ENCODE measurements around the gene AGTR1.
"Not testable (repeated sequence)": the region's sequence is repeated elsewhere in the genome, so short reads cannot be mapped to it uniquely, and the experiment has no call there.

Gene AGTR1

DNA sequence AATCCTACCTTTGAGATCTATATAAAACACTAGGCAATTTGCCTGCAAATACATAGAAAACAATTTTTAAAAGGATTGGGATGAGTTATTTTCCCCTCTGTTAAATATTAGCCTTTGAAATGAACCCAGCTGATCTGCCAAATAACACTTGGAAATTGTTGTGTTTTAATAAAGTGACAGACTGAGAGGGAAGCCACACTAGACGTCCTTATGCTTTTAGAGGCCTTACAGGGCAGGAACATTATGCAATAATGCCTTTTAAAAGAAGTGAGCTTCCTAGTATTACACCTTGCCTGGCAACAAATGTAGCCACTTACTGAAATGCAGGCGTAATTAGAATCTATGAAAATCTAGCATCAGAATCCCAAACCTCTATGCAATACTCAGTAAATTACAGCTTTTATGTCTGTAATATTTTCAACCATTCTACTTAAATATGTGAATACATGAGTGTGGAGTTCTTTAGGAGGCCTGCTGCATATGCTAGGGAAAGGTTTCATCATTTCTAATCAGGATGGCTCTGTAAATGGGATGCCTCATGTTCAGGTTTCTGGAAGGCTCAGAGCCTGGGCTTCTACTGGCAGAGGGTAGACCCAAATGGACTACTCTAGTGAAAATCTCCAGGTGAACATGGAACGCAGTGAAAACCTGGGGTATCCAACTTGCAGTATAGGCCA, 20.3 kb downstream of the AGTR1 start:
- FAIRE-seq (no peak), DNase-seq (ENCODE audit: extremely low spot score, insufficient read length, low read depth) (no peak)

DNA sequence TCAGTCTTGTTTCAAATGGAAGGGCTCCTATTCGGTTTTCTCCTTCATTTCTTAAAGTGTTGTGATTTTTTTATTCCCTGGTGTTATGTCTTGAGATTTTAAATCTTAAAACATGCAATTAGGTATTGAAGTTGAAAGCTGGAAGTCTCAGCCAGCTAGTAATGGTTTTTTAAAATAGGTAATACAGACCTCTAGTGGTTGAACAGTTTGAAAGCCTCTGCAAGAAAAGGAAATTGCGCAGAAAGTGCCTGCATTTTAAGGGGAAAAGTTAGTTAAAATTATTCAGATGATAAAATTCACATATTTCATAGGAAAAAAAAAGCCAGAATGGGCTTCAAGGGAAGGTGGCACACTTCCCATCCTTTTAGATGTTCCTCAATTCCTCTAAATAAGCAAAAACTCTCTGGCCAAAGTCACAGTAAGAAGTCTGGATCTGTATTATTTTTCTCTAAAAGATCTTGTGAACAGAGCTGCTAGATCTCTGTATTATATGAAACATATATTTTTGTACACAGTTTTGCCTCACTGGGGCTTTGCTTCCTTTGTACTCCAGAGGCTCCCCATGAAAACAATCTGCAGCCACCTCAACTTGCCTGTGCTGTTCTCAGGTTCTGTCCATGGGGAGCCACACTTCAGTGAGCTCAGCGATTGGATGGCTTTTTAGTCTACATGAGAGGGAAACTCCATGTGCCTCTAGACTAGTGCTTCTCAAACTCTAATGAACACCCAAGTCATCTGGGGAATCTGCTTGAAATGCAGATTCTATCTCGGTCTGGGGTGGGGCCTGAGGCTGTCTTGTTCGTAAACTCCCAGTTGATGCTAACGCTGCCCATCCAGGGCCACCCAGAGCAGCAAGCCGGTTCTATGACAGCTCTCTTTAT, 21.5 kb downstream of the AGTR1 start:
- no peak for FAIRE-seq
- no peak for DNase-seq (ENCODE audit: extremely low spot score, insufficient read length, low read depth)

DNA sequence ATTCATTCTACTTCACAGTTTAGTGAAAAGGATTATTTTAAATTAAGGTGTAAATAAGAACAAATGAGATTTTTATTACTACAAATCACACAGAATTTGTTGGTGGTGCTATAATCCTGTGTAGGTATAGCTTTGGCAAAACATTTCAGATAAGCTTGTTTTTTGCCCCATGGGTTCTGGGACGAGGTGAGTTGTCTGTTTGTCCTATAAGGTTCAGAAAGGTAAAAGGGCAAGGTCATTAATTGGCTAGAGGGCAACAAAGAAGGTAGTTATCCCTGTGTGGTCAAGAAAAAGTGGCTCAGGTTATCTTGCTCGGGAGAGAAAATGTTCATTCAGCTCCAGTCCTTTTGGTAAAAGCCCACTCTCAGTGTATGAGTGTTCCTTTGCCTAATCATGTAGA, 23.2 kb downstream of the AGTR1 start:
- FAIRE-seq = no peak
- no peak for DNase-seq (ENCODE audit: extremely low spot score, insufficient read length, low read depth)

DNA sequence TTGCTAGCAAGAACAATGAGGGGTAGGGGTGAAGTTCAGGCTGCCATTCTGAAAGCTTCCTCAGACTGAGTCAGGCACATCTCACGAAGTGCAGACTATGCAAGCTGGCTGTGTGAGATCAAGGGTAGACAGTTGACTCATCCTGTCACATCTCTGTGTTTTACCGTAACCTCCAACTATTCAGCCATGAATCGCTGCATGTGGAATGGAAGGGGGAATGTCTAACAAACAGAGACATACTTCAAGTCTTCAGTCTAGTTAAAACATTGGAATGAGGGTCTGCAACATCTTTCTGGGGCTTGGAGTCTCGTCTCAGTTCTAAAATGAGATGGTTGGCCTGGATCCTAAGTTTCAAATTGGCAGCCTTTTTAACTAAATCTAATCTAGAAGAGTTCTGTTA, 25.9 kb downstream of the AGTR1 start:
- DNase-seq (ENCODE audit: extremely low spot score, insufficient read length, low read depth) (no peak), FAIRE-seq (no peak)

DNA sequence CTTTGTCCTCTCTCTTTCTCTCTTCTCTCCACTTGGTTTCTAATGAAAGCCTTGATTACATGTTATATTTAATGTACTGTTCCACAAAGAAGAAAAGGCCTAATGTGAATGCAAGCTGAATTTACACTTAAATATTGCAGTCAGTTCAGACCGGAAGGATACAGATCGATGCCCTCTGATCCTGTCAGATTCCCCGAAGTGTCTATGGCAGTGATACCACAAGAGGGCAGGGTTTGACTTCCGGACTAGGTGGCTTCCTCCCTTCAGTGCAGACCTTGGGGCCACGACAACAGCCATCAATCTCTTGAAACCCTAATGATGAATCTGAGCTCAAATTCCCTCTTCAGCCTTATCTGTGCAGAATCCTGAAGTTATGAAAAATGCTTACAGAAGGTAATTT, 29.5 kb downstream of the AGTR1 start:
- DNase-seq (ENCODE audit: extremely low spot score, insufficient read length, low read depth) (no peak), FAIRE-seq (no peak)

DNA sequence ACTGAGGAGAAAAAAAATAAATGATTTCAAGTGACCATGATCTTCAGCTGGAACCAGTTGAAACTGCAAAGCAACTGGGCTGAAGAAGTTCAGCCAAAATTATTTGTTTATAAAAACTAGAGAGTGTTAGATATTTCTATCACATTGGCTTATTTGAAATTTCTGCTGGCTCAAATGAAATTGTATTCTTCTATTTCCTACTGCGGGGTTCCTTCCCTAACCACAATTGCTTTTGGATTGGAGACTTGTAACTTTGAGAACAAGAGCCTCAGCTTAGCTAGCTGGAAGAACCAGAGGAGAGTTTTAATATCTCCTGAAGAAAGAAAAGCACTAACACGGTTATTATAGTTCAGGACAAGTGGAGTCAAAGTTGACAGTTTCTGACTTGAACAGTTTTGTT, 31.1 kb downstream of the AGTR1 start:
- DNase-seq (ENCODE audit: extremely low spot score, insufficient read length, low read depth) = no peak
- no peak for FAIRE-seq

DNA sequence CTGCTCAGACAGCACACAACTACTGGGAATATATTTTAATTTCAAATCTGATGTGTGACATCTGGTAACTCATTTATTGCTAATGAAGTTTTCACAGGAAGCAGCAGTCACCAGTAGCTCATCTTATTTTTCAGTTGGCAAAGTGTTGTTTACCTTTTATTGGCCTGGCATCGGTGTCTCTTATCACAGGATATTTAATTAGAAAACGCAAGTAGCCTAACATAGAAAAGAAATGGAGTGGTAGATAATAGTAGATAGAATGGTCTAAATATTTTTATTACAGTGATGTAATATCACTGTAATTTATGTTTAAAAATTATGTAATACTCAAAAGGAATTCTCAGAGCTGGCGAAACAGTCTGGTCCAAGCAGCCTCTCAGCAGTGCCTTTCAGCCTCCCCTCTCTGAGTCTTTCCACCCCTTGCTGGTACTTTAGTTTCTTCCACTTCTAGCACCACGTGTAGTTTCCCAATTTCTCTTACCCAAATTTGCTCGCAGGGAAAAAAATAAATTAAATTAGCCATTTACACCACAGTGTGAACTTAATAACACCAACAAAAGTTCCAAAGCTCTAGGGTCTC, 31.9 kb downstream of the AGTR1 start:
- DNase-seq (ENCODE audit: extremely low spot score, insufficient read length, low read depth) (no peak), FAIRE-seq (no peak)

DNA sequence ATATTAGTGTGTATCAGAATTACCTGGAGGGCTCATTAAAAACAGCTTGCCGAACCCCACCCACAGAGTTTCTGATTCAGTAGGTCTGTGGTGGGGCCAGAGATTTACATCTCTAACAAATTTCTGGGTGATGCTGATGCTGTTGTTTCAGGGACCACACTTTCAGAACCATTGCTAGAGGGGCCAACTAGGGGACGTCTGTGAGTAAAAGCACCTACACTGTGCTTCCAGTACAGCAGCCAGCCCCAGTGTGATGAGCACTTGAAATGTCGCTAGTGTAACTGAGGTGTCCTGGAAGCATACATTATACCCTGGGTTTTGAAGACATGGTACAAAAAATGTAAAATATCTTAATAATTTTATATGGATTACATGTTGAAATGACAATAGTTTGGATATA, 33.0 kb downstream of the AGTR1 start:
- FAIRE-seq (no peak), DNase-seq (ENCODE audit: extremely low spot score, insufficient read length, low read depth) (no peak)

DNA sequence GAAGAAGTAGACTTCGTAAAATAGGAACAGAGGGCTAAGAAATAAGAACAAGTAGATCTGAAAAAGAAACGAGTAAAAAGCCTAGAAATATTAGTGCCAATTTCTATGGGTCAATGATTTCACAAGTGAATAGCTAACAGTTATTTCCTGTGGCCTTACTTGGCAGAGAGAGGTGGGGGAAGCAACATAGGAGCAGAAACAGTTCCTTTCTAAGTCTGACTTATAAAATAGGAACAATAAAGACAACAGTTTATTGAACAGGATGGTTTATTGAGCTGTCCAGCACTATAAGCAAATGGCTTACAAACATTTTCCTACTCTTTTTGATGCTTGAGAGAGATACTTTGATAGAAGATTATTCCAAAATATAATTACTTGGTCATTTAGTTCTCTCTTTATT, 37.9 kb downstream of the AGTR1 start:
- DNase-seq (ENCODE audit: extremely low spot score, insufficient read length, low read depth) (no peak), FAIRE-seq (peak; percentile 18)

DNA sequence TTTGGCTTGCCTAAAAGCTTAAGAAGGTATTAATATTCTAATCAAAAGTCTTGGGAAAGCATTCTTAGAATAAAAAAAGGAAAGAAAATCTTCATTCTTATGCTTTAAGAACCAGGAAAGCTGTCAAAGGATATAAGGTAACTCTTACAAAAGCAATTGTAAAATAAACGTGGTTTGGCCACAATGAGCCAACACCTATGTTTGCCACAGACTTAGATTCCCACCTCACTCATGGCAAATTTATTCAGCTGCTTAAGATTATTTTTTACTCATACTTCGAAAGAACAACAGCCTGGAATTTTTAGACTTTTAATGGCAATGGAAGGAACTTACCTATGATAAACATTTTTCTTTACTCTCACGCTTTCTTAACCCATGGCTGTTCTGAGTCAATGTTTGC, 38.4 kb downstream of the AGTR1 start:
- no peak for FAIRE-seq
- no peak for DNase-seq (ENCODE audit: extremely low spot score, insufficient read length, low read depth)

DNA sequence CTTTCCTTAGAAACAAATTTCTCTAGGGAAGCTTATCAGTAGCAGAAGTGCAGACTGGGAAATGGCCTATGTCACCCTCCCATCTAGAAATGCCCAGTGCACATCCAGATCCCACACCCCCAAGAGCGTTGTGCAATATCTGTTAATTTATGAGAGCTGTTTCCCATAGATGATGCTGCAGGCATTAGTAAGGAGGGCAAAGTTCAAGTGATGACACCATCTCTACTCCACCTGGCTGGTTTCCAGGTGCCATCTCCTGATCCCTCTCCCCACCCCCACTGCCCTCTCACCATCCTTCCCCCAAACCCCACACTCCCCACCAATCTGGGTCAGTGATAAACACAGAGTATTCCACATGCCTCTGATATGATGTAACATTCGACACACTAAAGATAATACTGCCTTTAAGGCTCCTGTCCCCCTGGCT, 39.4 kb downstream of the AGTR1 start:
- FAIRE-seq = no peak
- no peak for DNase-seq (ENCODE audit: extremely low spot score, insufficient read length, low read depth)

DNA sequence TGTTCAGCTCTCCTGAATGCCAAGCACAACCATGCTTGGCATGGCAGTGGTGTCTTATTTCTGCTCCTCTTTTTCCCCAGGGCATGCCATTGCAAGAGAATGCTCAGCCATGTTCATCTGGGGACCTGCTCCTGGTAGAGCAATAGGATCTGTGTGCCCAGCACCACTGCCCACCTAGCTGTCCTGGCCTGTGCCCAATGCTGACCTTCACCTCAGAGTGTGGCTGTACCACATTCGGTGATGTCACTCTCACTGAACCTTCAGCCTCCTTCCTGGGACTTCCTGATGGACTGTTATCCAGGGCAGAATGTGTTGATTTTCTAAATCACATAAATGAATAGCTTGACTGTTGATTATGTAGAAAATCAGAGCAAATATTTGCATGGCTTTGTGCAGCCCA, 42.0 kb downstream of the AGTR1 start:
- FAIRE-seq (no peak), DNase-seq (ENCODE audit: extremely low spot score, insufficient read length, low read depth) (no peak)

DNA sequence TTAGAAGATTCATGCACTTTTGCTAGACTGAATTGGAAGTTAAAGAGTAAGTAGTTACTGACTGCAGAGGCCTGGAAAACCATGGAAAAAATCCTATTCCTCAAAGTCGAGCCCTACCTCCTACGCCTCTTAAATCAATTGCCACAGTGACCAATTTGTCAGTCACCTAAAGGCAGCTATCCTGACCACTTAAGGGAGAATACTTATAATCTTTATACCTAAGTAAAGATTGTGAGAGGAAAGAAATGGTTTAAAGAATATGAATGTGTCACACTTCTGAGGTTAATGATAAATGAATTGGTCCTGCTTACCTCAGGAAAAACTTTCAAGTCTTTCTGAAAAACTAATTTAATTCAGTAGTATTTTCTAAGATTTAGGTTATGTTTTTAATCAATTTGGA, 42.6 kb downstream of the AGTR1 start:
- DNase-seq (ENCODE audit: extremely low spot score, insufficient read length, low read depth) (no peak), FAIRE-seq (no peak)

DNA sequence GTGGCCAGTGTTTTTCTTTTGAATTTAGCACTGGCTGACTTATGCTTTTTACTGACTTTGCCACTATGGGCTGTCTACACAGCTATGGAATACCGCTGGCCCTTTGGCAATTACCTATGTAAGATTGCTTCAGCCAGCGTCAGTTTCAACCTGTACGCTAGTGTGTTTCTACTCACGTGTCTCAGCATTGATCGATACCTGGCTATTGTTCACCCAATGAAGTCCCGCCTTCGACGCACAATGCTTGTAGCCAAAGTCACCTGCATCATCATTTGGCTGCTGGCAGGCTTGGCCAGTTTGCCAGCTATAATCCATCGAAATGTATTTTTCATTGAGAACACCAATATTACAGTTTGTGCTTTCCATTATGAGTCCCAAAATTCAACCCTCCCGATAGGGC, 43.5 kb downstream of the AGTR1 start:
- FAIRE-seq (no peak), DNase-seq (ENCODE audit: extremely low spot score, insufficient read length, low read depth) (no peak)

DNA sequence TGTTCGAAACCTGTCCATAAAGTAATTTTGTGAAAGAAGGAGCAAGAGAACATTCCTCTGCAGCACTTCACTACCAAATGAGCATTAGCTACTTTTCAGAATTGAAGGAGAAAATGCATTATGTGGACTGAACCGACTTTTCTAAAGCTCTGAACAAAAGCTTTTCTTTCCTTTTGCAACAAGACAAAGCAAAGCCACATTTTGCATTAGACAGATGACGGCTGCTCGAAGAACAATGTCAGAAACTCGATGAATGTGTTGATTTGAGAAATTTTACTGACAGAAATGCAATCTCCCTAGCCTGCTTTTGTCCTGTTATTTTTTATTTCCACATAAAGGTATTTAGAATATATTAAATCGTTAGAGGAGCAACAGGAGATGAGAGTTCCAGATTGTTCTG, 44.4 kb downstream of the AGTR1 start:
- FAIRE-seq (no peak), DNase-seq (ENCODE audit: extremely low spot score, insufficient read length, low read depth) (no peak)

DNA sequence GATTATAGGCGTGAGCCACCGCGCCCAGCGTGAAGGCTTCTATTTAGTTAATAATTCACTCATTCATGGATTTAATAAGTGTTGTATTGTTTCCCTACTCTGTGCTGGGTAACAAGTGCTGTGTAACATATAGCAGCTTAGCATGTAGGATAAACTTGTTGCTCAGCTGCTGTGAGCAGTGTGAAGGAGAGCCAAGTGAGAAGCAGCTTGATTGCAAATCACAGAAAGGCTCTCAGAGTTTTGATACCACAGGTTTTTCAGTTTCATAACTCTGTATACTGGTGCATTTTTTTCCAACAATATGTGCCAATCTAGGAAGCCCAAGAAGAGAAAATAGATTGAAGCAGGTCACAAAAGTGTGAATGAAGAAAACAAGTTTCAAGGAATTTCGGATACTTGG, 48.4 kb downstream of the AGTR1 start:
- FAIRE-seq (no peak), DNase-seq (ENCODE audit: extremely low spot score, insufficient read length, low read depth) (no peak)

DNA sequence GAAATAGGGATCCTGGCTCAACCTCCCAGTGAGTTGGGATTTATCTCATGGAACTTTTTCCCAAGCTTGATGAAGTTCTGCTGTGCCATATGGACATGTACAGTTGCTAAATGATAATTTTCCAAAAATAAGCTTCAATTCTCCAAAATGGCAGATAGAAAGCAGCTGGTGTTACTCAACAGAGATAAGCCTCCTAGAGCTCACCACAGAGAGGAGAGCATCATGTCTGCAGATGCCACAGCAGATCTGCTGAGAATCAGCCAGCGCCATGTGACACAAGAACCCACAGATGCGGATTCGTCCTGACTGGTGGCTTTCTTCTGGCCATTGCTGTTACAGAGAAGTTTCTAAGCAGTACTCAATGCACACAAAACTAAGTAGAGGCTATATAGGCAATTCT, 50.6 kb downstream of the AGTR1 start:
- FAIRE-seq (no peak), DNase-seq (ENCODE audit: extremely low spot score, insufficient read length, low read depth) (no peak)

DNA sequence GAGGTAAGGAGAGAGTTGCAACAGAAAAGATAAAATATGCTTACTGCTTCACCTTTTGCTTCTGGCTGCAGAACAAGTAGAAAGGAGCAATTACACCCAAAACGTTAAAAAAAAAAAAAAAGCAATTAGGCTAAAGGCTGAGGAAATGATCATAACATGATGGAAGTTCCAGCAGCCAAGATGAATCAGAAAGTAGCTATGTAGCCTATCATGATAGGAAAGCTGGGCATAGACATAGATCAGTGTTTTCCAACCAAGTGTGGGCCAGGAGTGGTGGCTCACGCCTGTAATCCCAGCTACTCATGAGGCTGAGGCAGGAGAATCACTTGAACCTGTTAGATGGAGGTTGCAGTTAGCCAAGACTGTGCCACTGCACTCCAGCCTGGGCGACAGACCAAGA, 52.6 kb downstream of the AGTR1 start:
- no peak for DNase-seq (ENCODE audit: extremely low spot score, insufficient read length, low read depth)

DNA sequence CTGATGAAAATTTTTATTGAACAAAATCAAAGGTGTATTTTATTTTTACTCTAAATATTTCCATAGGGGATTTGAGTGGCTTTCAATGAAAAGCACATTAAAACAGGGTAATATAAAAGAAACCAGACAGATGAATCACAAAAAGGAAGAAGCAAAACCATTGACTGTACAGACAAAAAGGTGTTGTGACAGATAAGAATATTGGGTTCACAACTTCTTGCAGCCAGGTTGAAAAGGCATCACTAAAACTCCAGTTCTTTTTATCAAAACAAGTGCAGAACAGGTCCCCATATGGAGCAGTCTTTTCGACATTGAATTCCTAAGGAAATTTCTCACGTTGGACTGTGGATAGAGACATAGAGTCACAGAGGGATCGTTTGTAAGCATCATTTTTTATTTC, 53.8 kb downstream of the AGTR1 start:
- DNase-seq (ENCODE audit: extremely low spot score, insufficient read length, low read depth) = no peak
- no peak for FAIRE-seq

More for the DNA sequence above, 52.6 kb downstream of the AGTR1 start:
- no peak for FAIRE-seq

DNA sequence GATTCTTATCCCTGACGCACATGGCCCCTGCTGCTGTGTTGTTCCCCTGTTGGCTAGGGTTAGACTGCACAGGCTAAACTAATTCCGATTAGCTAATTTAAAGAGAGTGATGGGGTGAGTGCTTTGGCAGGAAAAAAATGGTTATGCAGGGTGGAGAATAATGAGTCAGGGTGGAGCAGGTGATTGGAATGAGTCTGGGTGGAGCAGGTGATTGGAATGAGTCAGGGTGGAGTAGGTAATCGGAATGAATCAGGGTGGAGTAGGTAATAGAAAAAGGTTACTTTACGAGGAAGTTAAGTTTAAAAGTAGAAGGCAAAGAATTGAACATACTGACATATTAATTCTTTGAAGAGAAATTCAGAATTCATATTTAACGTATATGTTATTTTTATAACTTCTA, 55.7 kb downstream of the AGTR1 start:
- FAIRE-seq; DNase-seq (ENCODE audit: extremely low spot score, insufficient read length, low read depth): not testable (repeated sequence)

DNA sequence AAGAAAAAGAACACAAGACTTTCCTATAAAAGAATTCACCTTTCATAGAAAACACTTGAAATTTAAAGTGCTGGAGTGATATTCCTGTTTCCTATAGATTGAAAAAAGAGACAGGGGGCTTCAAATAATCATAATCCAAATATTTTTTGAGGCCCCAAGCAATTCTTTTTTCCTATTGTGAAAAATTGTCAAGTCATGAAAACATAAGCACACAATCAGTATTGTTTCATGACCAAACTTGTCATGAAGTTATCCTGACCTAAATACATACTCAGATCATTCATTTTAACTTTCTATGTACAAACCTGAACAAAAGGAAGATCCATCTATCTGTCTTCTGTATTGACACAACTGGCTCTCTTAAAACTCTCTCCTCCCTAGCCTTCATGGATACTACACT, 57.9 kb downstream of the AGTR1 start:
- DNase-seq (ENCODE audit: extremely low spot score, insufficient read length, low read depth) = no peak
- FAIRE-seq = no peak

All from GM18507 (cell line).